KMS-11 (cell line): ENCODE measurements around the gene SAMD14.

Source experiments
- H2AFZ ChIP-seq: fragments of 200-600 bp; sonication (generic); 2 replicates; pipeline ENCODE4 v1.6.1; 2016; ENCODE audit warnings: antibody characterized with exemption, mixed run types, low read depth
- H3K27ac ChIP-seq: fragments of 200-600 bp; sonication (generic); 2 replicates; pipeline ENCODE4 v1.6.1; 2016; ENCODE audit warnings: mild to moderate bottlenecking, mixed run types
- H3K27me3 ChIP-seq: fragments of 200-600 bp; sonication (generic); 2 replicates; pipeline ENCODE4 v1.6.1; 2017; ENCODE audit warnings: mild to moderate bottlenecking, low read depth, mixed run types, moderate library complexity; ENCODE audit not compliant: insufficient read depth
- H3K36me3 ChIP-seq: fragments of 200-600 bp; sonication (generic); 2 replicates; pipeline ENCODE4 v1.6.1; 2017; ENCODE audit warnings: mild to moderate bottlenecking, mixed run types; ENCODE audit not compliant: insufficient read depth
- H3K4me1 ChIP-seq: fragments of 200-600 bp; sonication (generic); 2 replicates; pipeline ENCODE4 v1.6.1; 2016; ENCODE audit warnings: mild to moderate bottlenecking, low read depth, mixed run types; ENCODE audit not compliant: poor library complexity, severe bottlenecking
- H3K4me2 ChIP-seq: fragments of 200-600 bp; sonication (generic); 2 replicates; pipeline ENCODE4 v1.7.0; 2016; ENCODE audit warnings: mild to moderate bottlenecking, mixed run types
- H3K4me3 ChIP-seq: fragments of 200-600 bp; sonication (generic); IDR thresholded peaks from 2 replicates; pipeline ENCODE4 v1.6.1; 2017; ENCODE audit warnings: low read depth, low read length, mixed read lengths; ENCODE audit not compliant: insufficient read depth
- H3K79me2 ChIP-seq: fragments of 200-600 bp; sonication (generic); 2 replicates; pipeline ENCODE4 v1.6.1; 2016; ENCODE audit warnings: low read depth, mixed run types; ENCODE audit not compliant: insufficient read depth
- H3K9ac ChIP-seq: fragments of 200-600 bp; sonication (generic); 2 replicates; pipeline ENCODE4 v1.6.1; 2016; ENCODE audit warnings: mild to moderate bottlenecking, mixed run types
- H4K20me1 ChIP-seq: fragments of 200-600 bp; sonication (generic); 2 replicates; pipeline ENCODE4 v1.6.1; 2016; ENCODE audit warnings: mild to moderate bottlenecking, mixed run types; ENCODE audit not compliant: insufficient read depth
- CTCF ChIP-seq: fragments of 200-600 bp; sonication (generic); conservative IDR thresholded peaks from 2 replicates; pipeline ENCODE4 v1.6.1; 2017; ENCODE audit warnings: low read depth, mild to moderate bottlenecking, antibody characterized with exemption, low read length, moderate library complexity, mixed read lengths

The SAMD14 gene

GRCh38 chr17:50146927-50147665 is 17.1 kb upstream of the SAMD14 start:
- Histone ChIP-seq H4K20me1 (no peaks in the 10 kb centered on the region), H3K4me1 (peaks cover 21% of the 10 kb centered on the region), H2AFZ (no peak overlapping the region), H3K27me3 (no peaks in the 10 kb centered on the region), H3K4me3 (no peak overlapping the region), H3K9ac (no peak overlapping the region; the same call in 1 of the 2 replicates), H3K27ac (no peak overlapping the region), H3K36me3 (peaks cover under 1% of the 10 kb centered on the region; the same call in 1 of the 2 replicates), H3K4me2 (peak overlapping the region; percentile 75; the same call in 1 of the 2 replicates), H3K79me2 (peaks cover 47% of the 10 kb centered on the region)
- TF ChIP-seq CTCF = no peak

- Histone ChIP-seq H3K9ac (no peak overlapping the region), H3K27me3 (no peaks in the 10 kb centered on the region), H3K27ac (no peak overlapping the region), H3K36me3 (peaks cover 6% of the 10 kb centered on the region; the same call in 1 of the 2 replicates), H3K4me3 (no peak overlapping the region), H4K20me1 (no peaks in the 10 kb centered on the region), H3K4me1 (peaks cover 20% of the 10 kb centered on the region), H2AFZ (no peak overlapping the region), H3K79me2 (peaks cover 47% of the 10 kb centered on the region), H3K4me2 (no peak overlapping the region; the same call in 1 of the 2 replicates)
- no peak for TF ChIP-seq CTCF
These were observed 16.4 kb upstream of the SAMD14 start for GRCh38 chr17:50146230-50146926.

GRCh38 chr17:50145532-50146229 is 15.7 kb upstream of the SAMD14 start:
- Histone ChIP-seq H3K9ac (no peak overlapping the region), H3K27ac (no peak overlapping the region), H3K79me2 (peaks cover 46% of the 10 kb centered on the region), H2AFZ (no peak overlapping the region), H3K4me3 (no peak overlapping the region), H3K27me3 (no peaks in the 10 kb centered on the region), H4K20me1 (no peaks in the 10 kb centered on the region), H3K36me3 (peaks cover 6% of the 10 kb centered on the region; the same call in 1 of the 2 replicates), H3K4me2 (no peak overlapping the region), H3K4me1 (peaks cover 25% of the 10 kb centered on the region)
- no peak for TF ChIP-seq CTCF

- Histone ChIP-seq H3K4me1 (peaks cover 27% of the 10 kb centered on the region), H3K4me3 (no peak overlapping the region), H2AFZ (no peak overlapping the region), H3K79me2 (peaks cover 39% of the 10 kb centered on the region), H3K36me3 (peaks cover 6% of the 10 kb centered on the region; the same call in 1 of the 2 replicates), H3K27me3 (no peaks in the 10 kb centered on the region), H3K4me2 (no peak overlapping the region), H3K9ac (no peak overlapping the region), H4K20me1 (no peaks in the 10 kb centered on the region), H3K27ac (no peak overlapping the region)
- TF ChIP-seq CTCF = no peak
These were observed 15.0 kb upstream of the SAMD14 start for GRCh38 chr17:50144845-50145531.
